Neural cell (in vitro differentiated cells): ENCODE data around the gene MAMLD1. TPM values are rescaled to one million over a fixed set of nuclear protein-coding genes. Genes with fewer than 3 reads are reported as not detected.

Experiments used
- H2AFZ ChIP-seq: fragments of 200-600, 300-800 bp; sonication (generic), shearing (Covaris generic); 2 replicates; pipeline ENCODE4 v1.6.0; 2014; ENCODE audit warnings: low read depth, mild to moderate bottlenecking, antibody characterized with exemption, low read length, moderate library complexity
- H3F3A ChIP-seq: fragments of 200-600 bp; shearing (Covaris generic); 2 replicates; pipeline ENCODE4 v1.6.1; 2016; ENCODE audit warnings: mild to moderate bottlenecking, moderate library complexity, mixed read lengths, antibody characterized with exemption, low read length; ENCODE audit not compliant: insufficient read depth, poor library complexity, severe bottlenecking
- H3K27ac ChIP-seq: fragments of 200-600, 300-800 bp; sonication (generic), shearing (Covaris generic); 2 replicates; pipeline ENCODE4 v1.5.1; 2014; ENCODE audit warnings: mild to moderate bottlenecking, low read length, moderate library complexity
- H3K27me3 ChIP-seq: fragments of 300-800, 200-600 bp; sonication (generic), shearing (Covaris generic); 2 replicates; pipeline ENCODE4 v1.6.0; 2014; ENCODE audit warnings: mild to moderate bottlenecking, low read depth, low read length, moderate library complexity; ENCODE audit not compliant: insufficient read depth
- H3K36me3 ChIP-seq: fragments of 300-800, 200-600 bp; sonication (generic), shearing (Covaris generic); 2 replicates; pipeline ENCODE4 v1.5.1; 2014; ENCODE audit warnings: mild to moderate bottlenecking, antibody characterized with exemption, low read length, moderate library complexity; ENCODE audit not compliant: insufficient read depth
- H3K4me2 ChIP-seq: fragments of 300-800, 200-600 bp; sonication (generic), shearing (Covaris generic); 2 replicates; pipeline ENCODE4 v1.6.0; 2014; ENCODE audit warnings: mild to moderate bottlenecking, low read length
- H3K4me3 ChIP-seq: fragments of 300-800, 200-600 bp; sonication (generic), shearing (Covaris generic); 2 replicates; pipeline ENCODE4 v1.5.1; 2014; ENCODE audit warnings: mild to moderate bottlenecking, low read length, moderate library complexity
- H3K79me2 ChIP-seq: fragments of 200-600 bp; shearing (Covaris generic); replicated peaks from 2 replicates; pipeline ENCODE4 v1.6.0; 2014; ENCODE audit warnings: mild to moderate bottlenecking, low read length, moderate library complexity; ENCODE audit not compliant: insufficient read depth
- H3K9ac ChIP-seq: fragments of 300-800, 200-600 bp; sonication (generic), shearing (Covaris generic); 2 replicates; pipeline ENCODE4 v1.6.1; 2016; ENCODE audit warnings: mild to moderate bottlenecking, low read length, mixed read lengths
- H3K9me2 ChIP-seq: fragments of 200-600 bp; shearing (Covaris generic); 2 replicates; pipeline ENCODE4 v1.6.1; 2016; ENCODE audit warnings: mild to moderate bottlenecking, low read length, mixed read lengths; ENCODE audit not compliant: insufficient read depth
- H3K9me3 ChIP-seq: fragments of 200-600, 300-800 bp; sonication (generic), shearing (Covaris generic); 2 replicates; pipeline ENCODE4 v1.6.1; 2016; ENCODE audit warnings: mild to moderate bottlenecking, mixed run types, low read length, moderate library complexity, mixed read lengths
- H4K20me1 ChIP-seq: fragments of 200-600 bp; shearing (Covaris generic); 2 replicates; pipeline ENCODE4 v1.6.1; 2016; ENCODE audit warnings: mild to moderate bottlenecking, mixed run types; ENCODE audit not compliant: insufficient read depth
- CTCF ChIP-seq: fragments of 450-650 bp; IDR thresholded peaks from 2 replicates; pipeline ENCODE4 v1.5.1; 2014; ENCODE audit warnings: antibody characterized with exemption, mild to moderate bottlenecking, moderate library complexity; ENCODE audit not compliant: poor library complexity, severe bottlenecking
- EP300 ChIP-seq: fragments of 450-650 bp; conservative IDR thresholded peaks from 2 replicates; pipeline ENCODE4 v1.6.1; 2014; ENCODE audit warnings: antibody characterized with exemption, mild to moderate bottlenecking, moderate library complexity; ENCODE audit not compliant: poor library complexity, severe bottlenecking
- EZH2 ChIP-seq: fragments of 200-600, 300-800 bp; shearing (Covaris generic), sonication (generic); IDR thresholded peaks from 2 replicates; pipeline ENCODE4 v1.6.1; 2014; ENCODE audit warnings: antibody characterized with exemption, low read length, borderline replicate concordance, mild to moderate bottlenecking; ENCODE audit not compliant: insufficient read depth, poor library complexity, severe bottlenecking
- MXI1 ChIP-seq: fragments of 450-650 bp; conservative IDR thresholded peaks from 2 replicates; pipeline ENCODE4 v1.6.1; 2014; ENCODE audit warnings: antibody characterized with exemption, mild to moderate bottlenecking; ENCODE audit not compliant: poor library complexity, severe bottlenecking
- POLR2AphosphoS5 ChIP-seq: IDR thresholded peaks from 2 replicates; pipeline ENCODE4 v1.6.1; 2012
- RAD21 ChIP-seq: fragments of 450-650 bp; conservative IDR thresholded peaks from 2 replicates; pipeline ENCODE4 v1.6.1; 2014; ENCODE audit warnings: antibody characterized with exemption, mild to moderate bottlenecking, moderate library complexity
- REST ChIP-seq: IDR thresholded peaks from 2 replicates; pipeline ENCODE4 v1.6.1; 2012; ENCODE audit warnings: borderline replicate concordance
- SMC3 ChIP-seq: fragments of 450-650 bp; conservative IDR thresholded peaks from 2 replicates; pipeline ENCODE4 v1.6.1; 2014; ENCODE audit warnings: antibody characterized with exemption, mild to moderate bottlenecking, moderate library complexity; ENCODE audit not compliant: poor library complexity
- TAF1 ChIP-seq: IDR thresholded peaks from 2 replicates; pipeline ENCODE4 v1.6.1; 2012; ENCODE audit warnings: low read depth
- polyA plus RNA-seq: library from polyadenylated mRNA; depleted of rRNA; stranded (reverse); fragments of >200 nt; gene quantifications from 2 replicates; pipeline ENCODE4 v1.2.3, GENCODE V29; 2014

Gene MAMLD1
- polyA plus RNA-seq, 1 donor from 2014 or later, result 1.4 TPM

DNA sequence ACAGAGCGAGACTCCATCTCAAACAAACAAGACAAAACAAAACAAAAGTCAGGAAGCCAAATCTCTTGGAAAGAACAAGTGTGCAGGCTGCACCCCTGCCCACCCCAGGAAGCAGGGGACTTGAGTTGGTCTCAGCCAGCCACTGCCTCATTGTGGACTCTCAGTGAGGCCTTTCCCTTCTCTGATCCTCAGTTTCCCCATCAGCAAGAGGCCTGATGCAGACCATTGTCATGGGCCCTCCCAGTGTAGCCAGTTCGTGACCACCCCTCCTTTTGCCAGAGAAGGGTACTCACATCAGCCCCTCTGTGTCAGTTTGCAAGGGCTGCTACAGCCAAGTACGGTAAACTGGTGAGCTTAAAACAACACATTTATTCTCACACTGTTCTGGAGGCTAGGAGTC, 48.9 kb upstream of the MAMLD1 start:
- Histone ChIP-seq H3K9ac (no peak overlapping the region), H2AFZ (no peak overlapping the region), H3K4me2 (no peak overlapping the region), H3K4me3 (no peak overlapping the region), H3K9me2 (no peaks in the 10 kb centered on the region), H3K9me3 (no peaks in the 10 kb centered on the region), H4K20me1 (no peaks in the 10 kb centered on the region), H3K27me3 (no peaks in the 10 kb centered on the region), H3K79me2 (no peaks in the 10 kb centered on the region), H3K27ac (no peak overlapping the region), H3K36me3 (no peaks in the 10 kb centered on the region), H3F3A (no peaks in the 10 kb centered on the region)
- TF ChIP-seq EP300 (no peak), MXI1 (no peak), EZH2 (no peak), SMC3 (no peak), CTCF (no peak), RAD21 (no peak)

GRCh38 chrX:150316564-150316963, 46.6 kb upstream of the MAMLD1 start:
- Histone ChIP-seq H3K27me3 (no peaks in the 10 kb centered on the region), H2AFZ (no peak overlapping the region), H3K27ac (no peak overlapping the region), H3K9me2 (no peaks in the 10 kb centered on the region), H3K79me2 (no peaks in the 10 kb centered on the region), H3K4me3 (no peak overlapping the region), H3K36me3 (no peaks in the 10 kb centered on the region), H3F3A (no peaks in the 10 kb centered on the region), H3K9ac (no peak overlapping the region), H4K20me1 (no peaks in the 10 kb centered on the region), H3K9me3 (no peaks in the 10 kb centered on the region), H3K4me2 (no peak overlapping the region)
- no peak for TF ChIP-seq POLR2AphosphoS5
- TF ChIP-seq RAD21, result no peak
- no peak for TF ChIP-seq CTCF
- no peak for TF ChIP-seq MXI1
- no peak for TF ChIP-seq REST
- no peak for TF ChIP-seq EP300
- no peak for TF ChIP-seq EZH2
- TF ChIP-seq SMC3, result no peak
- no peak for TF ChIP-seq TAF1
